BE2C (cell line): ENCODE results near the gene SLC39A8.

Experiments
- DNase-seq: peaks from one replicate; pipeline ENCODE4 v3.0.0-alpha.2; 2020
- H3K27me3 ChIP-seq: fragments of 250-450 bp; sonication (Bioruptor Pico); 2 replicates; pipeline ENCODE4 v1.5.1; 2020; ENCODE audit warnings: mild to moderate bottlenecking
- H3K36me3 ChIP-seq: fragments of 250-450 bp; sonication (Bioruptor Pico); 2 replicates; pipeline ENCODE4 v1.5.1; 2020; ENCODE audit warnings: mild to moderate bottlenecking
- H3K4me1 ChIP-seq: fragments of 250-450 bp; sonication (Bioruptor Pico); 2 replicates; pipeline ENCODE4 v1.5.1; 2020
- H3K4me3 ChIP-seq: 2 replicates; pipeline ENCODE4 v1.5.1; 2011; ENCODE audit warnings: low read depth, low read length
- H3K9me3 ChIP-seq: fragments of 250-450 bp; sonication (Bioruptor Pico); 2 replicates; pipeline ENCODE4 v1.5.1; 2020
- TF ChIP-seq, protein P1 (sequence below): IDR thresholded peaks from 2 replicates; pipeline ENCODE4 v1.5.1; 2012; ENCODE audit warnings: mild to moderate bottlenecking, low read depth, low read length

The SLC39A8 gene

DNA sequence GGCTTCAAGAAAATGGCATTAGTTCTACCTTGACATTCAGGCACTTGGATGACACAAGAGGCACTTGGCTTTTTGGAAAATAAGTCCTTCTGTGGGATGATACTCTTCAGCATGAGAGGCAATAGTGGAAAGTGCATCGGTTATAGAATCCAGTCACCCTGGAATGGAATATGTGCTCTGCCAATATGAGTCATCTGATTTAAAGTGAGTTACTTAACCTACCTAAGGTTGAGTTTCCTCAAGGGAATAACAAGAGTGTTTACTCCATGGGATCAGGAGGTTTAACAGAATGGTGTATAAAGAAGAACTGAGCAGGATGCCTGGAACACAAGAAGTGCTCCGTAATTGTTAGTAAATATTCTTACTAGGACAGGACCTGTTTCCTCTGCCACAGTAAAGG lies 10.7 kb downstream of the SLC39A8 start:
- Histone ChIP-seq H3K4me1 (no peaks in the 10 kb centered on the region), H3K27me3 (no peaks in the 10 kb centered on the region), H3K4me3 (no peak overlapping the region), H3K9me3 (no peaks in the 10 kb centered on the region; the same call in 1 of the 2 replicates), H3K36me3 (no peaks in the 10 kb centered on the region)
- no peak for DNase-seq
- TF ChIP-seq, protein P1, sequence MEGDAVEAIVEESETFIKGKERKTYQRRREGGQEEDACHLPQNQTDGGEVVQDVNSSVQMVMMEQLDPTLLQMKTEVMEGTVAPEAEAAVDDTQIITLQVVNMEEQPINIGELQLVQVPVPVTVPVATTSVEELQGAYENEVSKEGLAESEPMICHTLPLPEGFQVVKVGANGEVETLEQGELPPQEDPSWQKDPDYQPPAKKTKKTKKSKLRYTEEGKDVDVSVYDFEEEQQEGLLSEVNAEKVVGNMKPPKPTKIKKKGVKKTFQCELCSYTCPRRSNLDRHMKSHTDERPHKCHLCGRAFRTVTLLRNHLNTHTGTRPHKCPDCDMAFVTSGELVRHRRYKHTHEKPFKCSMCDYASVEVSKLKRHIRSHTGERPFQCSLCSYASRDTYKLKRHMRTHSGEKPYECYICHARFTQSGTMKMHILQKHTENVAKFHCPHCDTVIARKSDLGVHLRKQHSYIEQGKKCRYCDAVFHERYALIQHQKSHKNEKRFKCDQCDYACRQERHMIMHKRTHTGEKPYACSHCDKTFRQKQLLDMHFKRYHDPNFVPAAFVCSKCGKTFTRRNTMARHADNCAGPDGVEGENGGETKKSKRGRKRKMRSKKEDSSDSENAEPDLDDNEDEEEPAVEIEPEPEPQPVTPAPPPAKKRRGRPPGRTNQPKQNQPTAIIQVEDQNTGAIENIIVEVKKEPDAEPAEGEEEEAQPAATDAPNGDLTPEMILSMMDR = no peak

DNA sequence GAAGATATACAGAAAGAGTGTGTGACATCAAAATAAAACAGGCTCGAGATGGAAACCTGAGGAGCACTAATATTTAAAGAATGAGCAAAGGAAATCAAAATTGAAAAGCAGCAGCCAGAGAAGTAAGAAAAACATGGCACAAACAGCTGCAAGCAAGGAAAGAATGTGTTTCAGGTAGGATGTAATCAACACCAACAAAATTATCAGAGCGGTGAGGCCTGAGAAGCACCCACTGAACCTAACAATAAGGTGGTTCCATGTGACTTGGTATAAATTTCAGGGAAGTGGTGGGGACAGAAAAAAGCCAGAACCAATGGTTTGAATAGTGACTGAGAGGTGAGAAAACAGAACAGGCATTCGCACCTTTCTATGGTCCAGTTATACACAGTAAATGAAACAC lies 11.5 kb downstream of the SLC39A8 start:
- H3K4me3 ChIP-seq = no peak overlapping the region

DNA sequence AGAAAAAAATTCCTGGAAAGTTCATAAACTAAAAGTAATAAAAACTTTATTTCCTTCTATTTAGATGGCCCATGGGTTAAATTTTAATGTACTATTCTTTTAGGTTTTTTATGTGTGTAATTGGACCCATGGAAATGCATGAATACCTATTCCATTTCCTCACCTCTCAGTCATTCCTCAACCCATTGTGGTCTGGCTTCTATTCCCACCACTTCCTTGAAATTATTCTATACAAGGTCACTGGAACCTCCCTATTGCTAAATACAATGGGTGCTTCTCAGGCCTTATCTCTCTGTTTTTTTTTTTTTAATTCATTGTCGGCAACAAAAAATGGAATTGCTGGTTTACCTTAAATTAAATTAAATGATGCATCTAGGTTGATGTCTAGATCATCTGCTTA lies 17.2 kb downstream of the SLC39A8 start:
- Histone ChIP-seq H3K9me3 (no peaks in the 10 kb centered on the region), H3K4me1 (no peaks in the 10 kb centered on the region), H3K4me3 (no peak overlapping the region), H3K27me3 (no peaks in the 10 kb centered on the region), H3K36me3 (no peaks in the 10 kb centered on the region)
- no peak for DNase-seq
- TF ChIP-seq, protein P1 = no peak

More for the DNA sequence above, 11.5 kb downstream of the SLC39A8 start:
- TF ChIP-seq, protein P1 = no peak
- no peaks in the 10 kb centered on the region for H3K4me1 ChIP-seq
- no peaks in the 10 kb centered on the region; the same call in 1 of the 2 replicates for H3K9me3 ChIP-seq
- no peaks in the 10 kb centered on the region for H3K36me3 ChIP-seq
- DNase-seq = no peak
- no peaks in the 10 kb centered on the region for H3K27me3 ChIP-seq

DNA sequence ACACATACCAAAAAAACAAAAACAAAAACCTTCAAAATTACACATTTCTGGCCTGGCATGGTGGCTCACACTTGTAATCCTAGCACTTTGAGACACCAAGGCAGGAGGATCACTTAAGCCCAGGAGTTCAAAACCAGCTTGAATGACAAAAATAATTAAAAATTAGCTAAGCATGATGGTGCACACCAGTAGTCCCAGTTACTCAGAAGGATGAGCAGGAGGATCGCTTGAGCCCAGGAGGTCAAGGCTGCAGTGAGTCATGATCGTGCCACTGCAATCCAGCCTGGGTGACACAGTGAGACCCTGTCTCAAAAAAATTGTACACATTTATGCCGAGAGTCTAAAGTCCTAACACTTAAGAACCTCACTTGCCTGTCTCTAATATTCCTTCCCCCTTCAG lies 18.3 kb downstream of the SLC39A8 start:
- TF ChIP-seq, protein P1 = no peak
- H3K4me3 ChIP-seq = no peak overlapping the region
- H3K27me3 ChIP-seq = no peaks in the 10 kb centered on the region
- H3K9me3 ChIP-seq = no peaks in the 10 kb centered on the region
- no peaks in the 10 kb centered on the region for H3K4me1 ChIP-seq
- no peak for DNase-seq
- H3K36me3 ChIP-seq = no peaks in the 10 kb centered on the region

DNA sequence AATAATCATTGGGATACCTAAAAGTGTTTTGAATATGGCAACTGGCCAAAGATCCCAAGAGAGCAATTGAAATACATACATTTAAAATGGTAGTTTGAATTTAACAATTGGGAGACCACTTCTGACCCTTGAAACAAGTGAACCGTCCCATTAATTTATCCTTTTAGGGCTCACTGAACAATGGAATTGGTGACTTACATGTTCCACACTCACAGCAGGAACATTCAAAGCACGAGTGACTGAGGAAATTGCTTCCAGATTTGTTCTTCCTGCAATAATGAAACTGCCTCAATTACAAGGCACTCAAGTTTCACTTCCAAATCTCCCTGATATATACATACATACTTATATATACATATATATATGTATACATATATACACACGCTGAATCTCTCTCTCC lies 20.6 kb downstream of the SLC39A8 start:
- DNase-seq = no peak
- no peaks in the 10 kb centered on the region for H3K27me3 ChIP-seq
- H3K9me3 ChIP-seq = no peaks in the 10 kb centered on the region
- H3K4me1 ChIP-seq = no peaks in the 10 kb centered on the region
- TF ChIP-seq, protein P1 = no peak
- no peaks in the 10 kb centered on the region for H3K36me3 ChIP-seq
- H3K4me3 ChIP-seq = no peak overlapping the region

DNA sequence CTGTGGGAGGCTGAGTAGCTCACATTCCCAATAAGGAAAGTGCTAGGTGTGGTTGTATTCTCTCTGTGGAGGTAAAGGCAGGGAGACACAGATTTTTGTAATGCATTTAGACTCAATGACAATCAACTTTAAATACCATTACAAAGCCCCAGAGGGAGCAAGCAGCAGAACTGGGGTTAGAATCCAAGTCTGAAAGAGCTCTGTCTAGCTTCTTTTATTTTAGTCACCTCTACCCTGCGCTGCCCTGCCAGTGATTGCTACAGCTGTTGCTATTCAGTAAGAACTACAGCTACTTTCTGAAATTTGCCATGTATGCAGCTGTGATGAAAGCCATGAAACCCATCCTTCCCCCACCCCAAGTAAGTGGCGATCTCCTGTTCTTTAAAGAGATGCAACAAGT lies 22.5 kb downstream of the SLC39A8 start:
- TF ChIP-seq, protein P1 = no peak
- Histone ChIP-seq H3K4me1 (no peaks in the 10 kb centered on the region), H3K9me3 (no peaks in the 10 kb centered on the region)

More for the DNA sequence above, 22.5 kb downstream of the SLC39A8 start:
- DNase-seq = no peak
- Histone ChIP-seq H3K27me3 (no peaks in the 10 kb centered on the region), H3K36me3 (no peaks in the 10 kb centered on the region), H3K4me3 (no peak overlapping the region)
